22Rv1 (cell line): ENCODE data around the gene CACNG1.
"Not testable (repeated sequence)": the region's sequence is repeated elsewhere in the genome, so short reads cannot be mapped to it uniquely, and the experiment has no call there.

Experiments used
- H3K27ac ChIP-seq: fragments of 450-650 bp; 2 replicates; pipeline ENCODE4 v1.5.1; 2017
- CTCF ChIP-seq: fragments of 450-650 bp; IDR thresholded peaks from 2 replicates; pipeline ENCODE4 v1.5.1; 2017; ENCODE audit warnings: mild to moderate bottlenecking
- ZFX ChIP-seq: fragments of 450-650 bp; IDR thresholded peaks from 2 replicates; pipeline ENCODE4 v1.6.1; 2017; ENCODE audit warnings: antibody characterized with exemption, borderline replicate concordance

The CACNG1 gene

GRCh38 chr17:67035131-67036083, 8.9 kb upstream of the CACNG1 start:
- no peak overlapping the region for H3K27ac ChIP-seq
- TF ChIP-seq ZFX (no peak), CTCF (no peak)

GRCh38 chr17:67038861-67039365, 5.4 kb upstream of the CACNG1 start:
- H3K27ac ChIP-seq = no peak overlapping the region
- TF ChIP-seq ZFX (no peak), CTCF (no peak)

DNA sequence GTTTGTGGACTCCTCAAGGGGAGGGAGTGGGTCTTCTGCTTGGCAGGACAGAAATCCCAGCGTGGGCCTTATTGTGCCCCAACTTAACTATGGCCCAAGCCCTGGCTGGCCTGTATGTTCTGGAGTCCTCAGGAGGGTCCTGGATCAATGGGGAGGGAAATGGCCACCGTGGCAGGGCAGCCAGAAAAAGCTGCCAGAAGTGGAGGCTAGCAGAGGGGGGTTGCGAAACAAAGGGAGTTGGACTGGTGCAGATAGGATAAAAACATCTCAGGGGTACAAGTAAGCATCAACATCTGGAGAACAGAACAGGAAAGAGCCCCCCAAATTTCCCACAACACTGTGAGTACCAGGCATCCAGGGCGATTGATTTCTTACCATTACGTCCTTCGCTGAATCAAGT, 3.7 kb upstream of the CACNG1 start:
- TF ChIP-seq CTCF (no peak), ZFX (no peak)
- H3K27ac ChIP-seq = no peak overlapping the region

GRCh38 chr17:67041119-67041518, 3.2 kb upstream of the CACNG1 start:
- H3K27ac ChIP-seq = not testable (repeated sequence)

- H3K27ac ChIP-seq = no peak overlapping the region
- TF ChIP-seq CTCF (no peak), ZFX (no peak)
Observed at GRCh38 chr17:67041531-67041930, 2.8 kb upstream of the CACNG1 start.

DNA sequence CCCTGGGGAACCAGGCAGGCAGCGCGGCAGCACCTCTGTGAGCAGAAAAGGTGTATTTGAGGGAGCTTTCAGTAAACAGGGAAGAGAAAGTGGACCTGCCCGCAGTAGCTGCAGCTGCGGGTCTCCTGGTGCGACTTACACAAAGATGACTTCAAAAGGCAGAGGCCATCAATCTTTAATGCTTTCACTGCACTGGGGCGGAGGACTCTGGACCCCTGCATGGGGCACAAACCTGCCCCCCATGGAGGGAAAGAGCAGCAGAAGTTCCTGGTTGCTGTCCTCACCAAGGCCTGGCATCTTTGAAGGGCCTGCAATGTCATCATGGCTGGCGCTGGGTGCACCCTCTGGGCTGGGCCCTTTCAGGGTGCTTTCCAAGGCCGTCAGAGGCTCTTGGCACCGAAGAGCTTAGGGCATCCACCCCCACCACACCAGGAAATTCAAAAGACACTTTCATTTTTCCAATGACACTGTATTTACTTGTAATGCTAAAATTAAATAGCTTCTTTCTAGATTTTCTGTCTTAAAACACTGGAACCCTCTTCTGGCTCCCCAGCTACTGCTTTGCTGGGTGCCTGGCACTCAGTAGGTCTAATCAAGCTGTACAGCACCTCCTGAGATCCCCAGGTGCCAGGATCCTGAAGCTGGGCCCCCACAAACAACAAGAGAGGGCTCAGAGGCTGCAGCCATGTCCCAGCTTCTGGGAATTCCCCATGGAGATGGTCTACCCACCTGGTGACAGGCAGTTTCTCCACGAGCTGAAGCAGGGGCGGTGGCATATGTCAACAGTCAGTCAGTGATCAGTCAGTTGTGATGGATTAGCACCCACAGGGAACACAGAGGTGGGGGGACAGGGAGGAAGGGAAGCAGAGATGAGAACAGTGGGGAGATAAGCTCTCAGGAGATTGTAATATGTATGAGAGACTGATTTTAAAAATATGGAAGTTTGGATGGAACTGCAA, 2.1 kb upstream of the CACNG1 start:
- TF ChIP-seq CTCF = no peak
- no peak for TF ChIP-seq ZFX

DNA sequence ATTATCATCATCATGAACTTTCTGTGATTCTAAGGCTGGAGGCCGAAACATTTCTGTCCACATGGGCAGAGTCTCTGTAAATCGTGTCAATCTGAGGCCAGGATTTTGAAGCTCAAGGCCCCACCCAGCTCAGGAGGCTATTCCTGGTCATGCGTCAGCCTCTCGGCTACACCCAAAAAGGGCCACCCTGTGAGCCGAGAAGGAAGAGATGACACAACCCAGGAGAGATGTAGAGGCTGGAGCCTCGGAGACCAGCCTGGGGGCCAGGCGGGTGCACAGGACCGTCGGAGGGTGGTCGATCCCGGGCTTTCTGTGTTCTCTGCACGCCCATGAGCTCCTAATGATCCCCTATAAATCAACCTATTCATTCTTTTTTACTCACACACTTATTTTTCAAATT, 1.1 kb upstream of the CACNG1 start:
- TF ChIP-seq ZFX (no peak), CTCF (no peak)
- no peak overlapping the region for H3K27ac ChIP-seq

More for the DNA sequence above, 2.1 kb upstream of the CACNG1 start:
- no peak overlapping the region for H3K27ac ChIP-seq
